Fibroblast of the aortic adventitia (primary cell): ENCODE data around the gene PSMG3. TPM values are rescaled to one million over a fixed set of nuclear protein-coding genes. Genes with fewer than 3 reads are reported as not detected.

Source experiments
- DNase-seq: peaks from one replicate; pipeline ENCODE4 v3.0.0-alpha.2; 2010; ENCODE audit warnings: low read depth
- H3K4me3 ChIP-seq: 2 replicates; pipeline ENCODE4 v1.5.1; 2011; ENCODE audit warnings: low read depth, mild to moderate bottlenecking, control low read depth, low read length, moderate library complexity
- CTCF ChIP-seq: IDR thresholded peaks from 2 replicates; pipeline ENCODE4 v1.5.1; 2011; ENCODE audit warnings: mild to moderate bottlenecking, low read length, control low read depth, inconsistent platforms; ENCODE audit not compliant: insufficient read depth
- total RNA-seq: library from RNA; depleted of rRNA; stranded (reverse); fragments of >200 nt; gene quantifications from 2 replicates; pipeline ENCODE4 v1.2.3, GENCODE V29; 2012; ENCODE audit warnings: low replicate concordance

The PSMG3 gene
- total RNA-seq, 1 donor: 20.5 TPM

GRCh38 chr7:1580422-1581030, 10.7 kb upstream of the PSMG3 start:
- DNase-seq: no peak
- no peak for TF ChIP-seq CTCF
- H3K4me3 ChIP-seq: no peak overlapping the region

- TF ChIP-seq CTCF: peak; percentile 87
- no peak overlapping the region for H3K4me3 ChIP-seq
- DNase-seq: peak; percentile 59
Measured at GRCh38 chr7:1579481-1580421, 9.9 kb upstream of the PSMG3 start.

GRCh38 chr7:1578513-1578912, 8.7 kb upstream of the PSMG3 start:
- no peak overlapping the region for H3K4me3 ChIP-seq
- no peak for TF ChIP-seq CTCF
- no peak for DNase-seq

GRCh38 chr7:1576521-1577253, 6.9 kb upstream of the PSMG3 start:
- no peak for DNase-seq
- H3K4me3 ChIP-seq: no peak overlapping the region
- no peak for TF ChIP-seq CTCF

- no peak for TF ChIP-seq CTCF
- H3K4me3 ChIP-seq: no peak overlapping the region
- no peak for DNase-seq
Measured at GRCh38 chr7:1575809-1576208, 6.0 kb upstream of the PSMG3 start.

- no peak overlapping the region for H3K4me3 ChIP-seq
- DNase-seq: no peak
- TF ChIP-seq CTCF: no peak
Measured at GRCh38 chr7:1572111-1572822, 2.4 kb upstream of the PSMG3 start.
